ENCODE measurements around the gene GPR26.

DNA sequence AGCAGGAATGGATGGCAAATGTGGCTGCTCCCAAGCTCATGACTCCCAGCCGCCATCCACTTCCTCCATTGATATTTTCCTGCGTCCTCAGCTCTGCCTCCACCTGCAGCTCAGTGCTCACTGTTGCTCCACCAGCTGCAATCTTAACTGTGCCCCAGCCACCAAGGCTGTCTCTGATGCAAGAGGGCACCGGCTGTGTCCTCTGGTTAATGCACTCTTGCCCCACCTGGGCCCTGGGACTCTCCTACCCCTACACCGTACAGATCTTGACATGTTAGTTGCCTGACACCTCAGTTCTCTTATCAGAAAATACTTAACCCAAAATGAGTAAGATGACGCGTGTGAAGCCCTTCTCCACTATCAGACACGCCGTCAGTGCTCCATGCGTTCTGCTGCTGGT lies 45.5 kb upstream of the GPR26 start:
- TF ChIP-seq, protein P1, sequence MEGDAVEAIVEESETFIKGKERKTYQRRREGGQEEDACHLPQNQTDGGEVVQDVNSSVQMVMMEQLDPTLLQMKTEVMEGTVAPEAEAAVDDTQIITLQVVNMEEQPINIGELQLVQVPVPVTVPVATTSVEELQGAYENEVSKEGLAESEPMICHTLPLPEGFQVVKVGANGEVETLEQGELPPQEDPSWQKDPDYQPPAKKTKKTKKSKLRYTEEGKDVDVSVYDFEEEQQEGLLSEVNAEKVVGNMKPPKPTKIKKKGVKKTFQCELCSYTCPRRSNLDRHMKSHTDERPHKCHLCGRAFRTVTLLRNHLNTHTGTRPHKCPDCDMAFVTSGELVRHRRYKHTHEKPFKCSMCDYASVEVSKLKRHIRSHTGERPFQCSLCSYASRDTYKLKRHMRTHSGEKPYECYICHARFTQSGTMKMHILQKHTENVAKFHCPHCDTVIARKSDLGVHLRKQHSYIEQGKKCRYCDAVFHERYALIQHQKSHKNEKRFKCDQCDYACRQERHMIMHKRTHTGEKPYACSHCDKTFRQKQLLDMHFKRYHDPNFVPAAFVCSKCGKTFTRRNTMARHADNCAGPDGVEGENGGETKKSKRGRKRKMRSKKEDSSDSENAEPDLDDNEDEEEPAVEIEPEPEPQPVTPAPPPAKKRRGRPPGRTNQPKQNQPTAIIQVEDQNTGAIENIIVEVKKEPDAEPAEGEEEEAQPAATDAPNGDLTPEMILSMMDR (IDR thresholded peaks at IDR 0.05), result no peak
- no peak for TF ChIP-seq POLR2A (IDR thresholded peaks at IDR 0.05)
